ENCODE measurements around the gene GYS1. TPM values are rescaled to one million over a fixed set of nuclear protein-coding genes. Genes with fewer than 3 reads are reported as not detected.

Gene GYS1
- total and polyA plus RNA-seq, 10 of the 15 experiments (the other 5 are each of a cell fraction or from before 2014, with no cell fraction given): 3.7 to 62.0 (median 37.3) TPM

GRCh38 chr19:48968179-48968661, 24.9 kb downstream of the GYS1 start:
- ATAC-seq: no peak
- Histone ChIP-seq H3K79me2 (ENCODE audit: control insufficient read depth, insufficient read depth, low read length) (peaks cover 33% of the 10 kb centered on the region), H3K4me2 (ENCODE audit: control insufficient read depth, insufficient read depth) (peak overlapping the region; percentile 99; the same call in 1 of the 2 replicates), H3K27ac (ENCODE audit: control insufficient read depth, insufficient read depth) (peak overlapping the region; percentile 61), H3K9ac (ENCODE audit: control insufficient read depth, insufficient read depth, low read length) (no peak overlapping the region; the same call in 1 of the 2 replicates), H3K9me3 (replicated peaks; ENCODE audit: control insufficient read depth, insufficient read depth, low read length) (no peaks in the 10 kb centered on the region), H3K36me3 (ENCODE audit: control insufficient read depth in 2 of 2, insufficient read depth in 2 of 2, low read length in 1 of 2) (peaks cover 5 to 34% of the 10 kb centered on the region in 2 experiments), H2AFZ (ENCODE audit: control insufficient read depth, low read depth, low read length) (no peak overlapping the region), H3K4me3 (no peak overlapping the region), H3K27me3 (replicated peaks in 1 of 2; ENCODE audit: control insufficient read depth in 2 of 2, insufficient read depth in 2 of 2, low read length in 1 of 2) (no peaks in the 10 kb centered on the region), H4K20me1 (ENCODE audit: control insufficient read depth, insufficient read depth) (no peaks in the 10 kb centered on the region), H3K4me1 (ENCODE audit: control insufficient read depth, insufficient read depth, low read length) (peaks cover 31% of the 10 kb centered on the region)
- SMC1A ChIA-PET (ENCODE audit: uncharacterized antibody, unreplicated experiment): interaction anchor here (1.0 to 3.2 kb wide), 10 partner anchors 10 to 180 kb away, joined by 4 to 28 read pairs (median 6); partner anchors contain the start of genes GYS1, HSD17B14 and RUVBL2
- no peak for DNase-seq (ENCODE audit: low read depth, low spot score)
- in situ Hi-C loops (cut with MboI) (no loop called here), intact Hi-C loops (cut with micrococcal nuclease; ENCODE audit: unreplicated experiment) (loop anchor here (10.0 kb wide), 1 partner anchor 333 kb away; the partner anchor contains the start of gene DBP)
- CTCF ChIA-PET: interaction anchor here (0.6 to 3.1 kb wide), 9 partner anchors 25 to 322 kb away, joined by 3 to 31 read pairs (median 4); partner anchors contain the start of genes CA11, GYS1 and RUVBL2
- RAD21 ChIA-PET (ENCODE audit: unreplicated experiment): interaction anchor here (0.9 to 1.2 kb wide), 4 partner anchors 25 to 126 kb away, joined by 4 to 5 read pairs (median 5); partner anchors contain the start of genes GYS1, PPP1R15A and RUVBL2
- TF ChIP-seq SIN3A (IDR thresholded peaks at IDR 0.05; ENCODE audit: low read depth, low read length) (no peak), POLR2AphosphoS2 (IDR thresholded peaks at IDR 0.05; ENCODE audit: low read depth, low read length) (0 out of 2 replicates have a peak, but pooled peaks have one; percentile 33)
- 75% methylated on average over 4 of the region's 4 CpGs for WGBS (ENCODE audit: insufficient coverage, insufficient replicate concordance, low lambda C conversion rate, missing lambda C conversion rate)
- POLR2A ChIA-PET: interaction anchor here (0.9 to 4.0 kb wide), 5 partner anchors 11 to 94 kb away, joined by 3 to 53 read pairs (median 15); partner anchors contain the start of genes BAX, GYS1, PPP1R15A and RUVBL2
- TSS peak; percentile 35 for BruUV-seq (replicated peaks)
- no peak for FAIRE-seq

- Histone ChIP-seq H3K36me3 (ENCODE audit: control insufficient read depth in 2 of 2, insufficient read depth in 2 of 2, low read length in 1 of 2) (peaks cover 5 to 34% of the 10 kb centered on the region in 2 experiments), H3K4me2 (ENCODE audit: control insufficient read depth, insufficient read depth) (peak overlapping the region; percentile 99), H2AFZ (ENCODE audit: control insufficient read depth, low read depth, low read length) (no peak overlapping the region), H4K20me1 (ENCODE audit: control insufficient read depth, insufficient read depth) (no peaks in the 10 kb centered on the region), H3K79me2 (ENCODE audit: control insufficient read depth, insufficient read depth, low read length) (peaks cover 33% of the 10 kb centered on the region), H3K27me3 (replicated peaks in 1 of 2; ENCODE audit: control insufficient read depth in 2 of 2, insufficient read depth in 2 of 2, low read length in 1 of 2) (no peaks in the 10 kb centered on the region), H3K9me3 (replicated peaks; ENCODE audit: control insufficient read depth, insufficient read depth, low read length) (no peaks in the 10 kb centered on the region), H3K4me3 (peak overlapping the region; percentile 93; the same call in 1 of the 2 replicates), H3K27ac (ENCODE audit: control insufficient read depth, insufficient read depth) (peak overlapping the region; percentile 61), H3K9ac (ENCODE audit: control insufficient read depth, insufficient read depth, low read length) (peak overlapping the region; percentile 28; the same call in 1 of the 2 replicates), H3K4me1 (ENCODE audit: control insufficient read depth, insufficient read depth, low read length) (peaks cover 32% of the 10 kb centered on the region)
- no peak for DNase-seq (ENCODE audit: low read depth, low spot score)
- CTCF ChIA-PET: interaction anchor here (0.6 to 3.1 kb wide), 13 partner anchors 25 to 376 kb away, joined by 3 to 31 read pairs (median 5); partner anchors contain the start of genes CA11, GYS1, NUCB1 and RUVBL2
- RAD21 ChIA-PET (ENCODE audit: unreplicated experiment): interaction anchor here (0.6 to 1.7 kb wide), 11 partner anchors 10 to 177 kb away, joined by 3 to 8 read pairs (median 4); partner anchors contain the start of genes GYS1, PPP1R15A and RUVBL2
- FAIRE-seq: peak; percentile 78
- WGBS (ENCODE audit: insufficient coverage, insufficient replicate concordance, low lambda C conversion rate, missing lambda C conversion rate): 64% methylated on average over 14 of the region's 14 CpGs
- intact Hi-C loops (cut with micrococcal nuclease; ENCODE audit: unreplicated experiment) (loop anchor here (10.0 kb wide), 1 partner anchor 333 kb away; the partner anchor contains the start of gene DBP), in situ Hi-C loops (cut with MboI) (no loop called here)
- SMC1A ChIA-PET (ENCODE audit: uncharacterized antibody, unreplicated experiment): interaction anchor here (0.9 to 3.2 kb wide), 11 partner anchors 10 to 179 kb away, joined by 3 to 28 read pairs (median 5); partner anchors contain the start of genes GYS1, HSD17B14 and RUVBL2
- POLR2A ChIA-PET: interaction anchor here (0.6 to 4.2 kb wide), 12 partner anchors 12 to 179 kb away, joined by 3 to 53 read pairs (median 6); partner anchors contain the start of genes BAX, GYS1, NUCB1 and PPP1R15A
- no TSS peak for BruUV-seq (replicated peaks)
- no peak for ATAC-seq
- TF ChIP-seq SIN3A (IDR thresholded peaks at IDR 0.05; ENCODE audit: low read depth, low read length): no peak
- TF ChIP-seq ATF3 (IDR thresholded peaks at IDR 0.05; ENCODE audit: borderline replicate concordance, extremely low read depth, low read depth, low read length): no peak
- TF ChIP-seq NFXL1 (IDR thresholded peaks at IDR 0.05; ENCODE audit: borderline replicate concordance): no peak
- no peak for TF ChIP-seq ZSCAN29 (IDR thresholded peaks at IDR 0.05)
- TF ChIP-seq MAX (IDR thresholded peaks at IDR 0.05; ENCODE audit: low read depth, low read length): no peak
- peak; percentile 70 for TF ChIP-seq RAD51 (IDR thresholded peaks at IDR 0.05)
- peak; percentile 55; the same call in 1 of the 3 replicates for TF ChIP-seq POU2F2 (IDR thresholded peaks at IDR 0.05; ENCODE audit: borderline replicate concordance, low read depth, low read length)
- TF ChIP-seq ZBED1 (IDR thresholded peaks at IDR 0.05; ENCODE audit: borderline replicate concordance): no peak; the same call in 1 of the 2 replicates
- TF ChIP-seq MTA3 (IDR thresholded peaks at IDR 0.05; ENCODE audit: borderline replicate concordance, low read length): peak; percentile 27; the same call in 1 of the 2 replicates
- no peak for TF ChIP-seq ETV6 (conservative IDR thresholded peaks at IDR 0.05 in 1 of 2, IDR thresholded peaks at IDR 0.05 in 1 of 2; ENCODE audit: borderline replicate concordance in 1 of 2, low read depth in 1 of 2)
- TF ChIP-seq NBN (IDR thresholded peaks at IDR 0.05): no peak
Observed at GRCh38 chr19:48967346-48968178, 25.5 kb downstream of the GYS1 start.

All from GM12878 (cell line).